Measurements from ENCODE around the gene CLMN.

CLMN gene

GRCh38 chr14:95165517-95165916 is 154.2 kb downstream of the CLMN start:
- no peak for DNase-seq (ENCODE audit: low read depth in 3 of 3)

- DNase-seq (ENCODE audit: low read depth in 3 of 3) = no peak
These were observed 155.2 kb downstream of the CLMN start for GRCh38 chr14:95164506-95164905.

- DNase-seq (ENCODE audit: low read depth in 3 of 3) = no peak
These were observed 156.0 kb downstream of the CLMN start for GRCh38 chr14:95163666-95164065.

GRCh38 chr14:95163132-95163531 is 156.6 kb downstream of the CLMN start:
- DNase-seq (ENCODE audit: low read depth in 3 of 3) = no peak

- no peak for DNase-seq (ENCODE audit: low read depth in 3 of 3)
These were observed 157.1 kb downstream of the CLMN start for GRCh38 chr14:95162641-95163040.

- DNase-seq (ENCODE audit: low read depth in 3 of 3) = peak; percentile 89 to 93 (median 91)
These were observed 162.2 kb downstream of the CLMN start, which contains the start of gene DICER1 for GRCh38 chr14:95157327-95158189. DICER1 (minus strand) TSS chr14:95157529; CDS start chr14:95133458, 24,071 bp downstream.

GRCh38 chr14:95157048-95157326 is 162.7 kb downstream of the CLMN start:
- no peak for DNase-seq (ENCODE audit: low read depth in 3 of 3)

GRCh38 chr14:95156161-95157047 is 163.3 kb downstream of the CLMN start:
- DNase-seq (ENCODE audit: low read depth in 3 of 3) = peak in 2 of 3 experiments; percentile 7 to 21

- DNase-seq (ENCODE audit: low read depth in 3 of 3) = no peak
These were observed 164.7 kb downstream of the CLMN start for GRCh38 chr14:95155045-95155444.

GRCh38 chr14:95153866-95154265 is 165.8 kb downstream of the CLMN start:
- DNase-seq (ENCODE audit: low read depth in 3 of 3) = no peak

GRCh38 chr14:95151561-95151960 is 168.1 kb downstream of the CLMN start:
- no peak for DNase-seq (ENCODE audit: low read depth in 3 of 3)

GRCh38 chr14:95150910-95151309 is 168.8 kb downstream of the CLMN start:
- DNase-seq (ENCODE audit: low read depth in 3 of 3) = no peak

- DNase-seq (ENCODE audit: low read depth in 3 of 3) = no peak
These were observed 170.3 kb downstream of the CLMN start for GRCh38 chr14:95149441-95149840.

GRCh38 chr14:95147597-95147996 is 172.1 kb downstream of the CLMN start:
- DNase-seq (ENCODE audit: low read depth in 3 of 3) = no peak

- DNase-seq (ENCODE audit: low read depth in 3 of 3) = no peak
These were observed 173.5 kb downstream of the CLMN start for GRCh38 chr14:95146079-95146771.

- DNase-seq (ENCODE audit: low read depth in 3 of 3) = no peak
These were observed 174.9 kb downstream of the CLMN start for GRCh38 chr14:95144849-95145248.

- no peak for DNase-seq (ENCODE audit: low read depth in 3 of 3)
These were observed 175.7 kb downstream of the CLMN start for GRCh38 chr14:95143808-95144620.

GRCh38 chr14:95142208-95142607 is 177.5 kb downstream of the CLMN start:
- no peak for DNase-seq (ENCODE audit: low read depth in 3 of 3)

- no peak for DNase-seq (ENCODE audit: low read depth in 3 of 3)
These were observed 178.0 kb downstream of the CLMN start for GRCh38 chr14:95141684-95142083.

GRCh38 chr14:95140060-95140858 is 179.4 kb downstream of the CLMN start:
- no peak for DNase-seq (ENCODE audit: low read depth in 3 of 3)
